ENCODE results near the gene SLC35B4.
A peak's percentile ranks its signal among the peaks of the same experiment; 100 is the strongest.

The SLC35B4 gene

DNA sequence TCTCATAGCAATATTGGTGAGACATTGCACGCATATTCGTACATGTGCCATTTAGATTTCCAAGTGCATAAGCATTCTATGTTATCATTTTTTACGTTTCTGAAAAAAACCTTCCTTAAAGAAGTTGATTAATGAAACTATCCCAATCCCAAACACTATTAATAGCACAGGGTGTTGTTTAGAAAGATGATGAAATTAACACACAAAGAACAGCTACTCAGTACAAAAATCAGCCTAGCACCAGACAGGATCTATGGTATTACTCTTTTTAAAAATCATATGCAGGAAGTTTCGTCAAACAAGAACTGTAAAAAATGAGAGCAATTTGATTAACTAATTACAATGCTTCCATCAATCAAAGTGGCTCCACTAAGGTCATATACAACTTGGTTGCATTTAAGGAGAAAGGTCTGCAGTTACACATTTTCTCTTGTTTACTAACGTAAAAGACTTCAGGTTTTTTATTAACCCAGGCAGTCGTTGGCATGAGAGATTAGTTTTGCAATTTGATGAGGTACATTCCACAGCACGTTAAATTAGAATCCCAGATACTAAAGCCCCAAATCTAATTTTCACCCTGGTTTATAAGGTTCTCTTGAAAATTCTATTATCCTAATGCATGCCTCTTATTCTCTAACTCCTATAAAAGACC, 38.1 kb downstream of the SLC35B4 start:
- Histone ChIP-seq H2BK12ac (ENCODE audit: low read length) (no peak overlapping the region), H3K9ac (ENCODE audit: low read depth, low read length, poor library complexity) (no peak overlapping the region), H3K14ac (ENCODE audit: low read length) (no peak overlapping the region), H4K8ac (ENCODE audit: low read depth, low read length) (no peak overlapping the region), H3K9me3 (replicated peaks in 1 of 2; ENCODE audit: control insufficient read depth in 2 of 2, insufficient read depth in 1 of 2, low read depth in 1 of 2, low read length in 2 of 2) (no peaks in the 10 kb centered on the region), H4K91ac (ENCODE audit: low read depth, low read length, poor library complexity) (no peak overlapping the region), H3K4me1 (ENCODE audit: control insufficient read depth in 2 of 2, insufficient read depth in 1 of 2, low read depth in 1 of 2, low read length in 2 of 2) (no peaks in the 10 kb centered on the region), H3K4ac (ENCODE audit: low read length) (no peak overlapping the region), H2BK5ac (ENCODE audit: low read length) (no peak overlapping the region), H3K36me3 (replicated peaks in 1 of 2; ENCODE audit: control insufficient read depth in 2 of 2, insufficient read depth in 2 of 2, low read length in 2 of 2) (no peaks in the 10 kb centered on the region), H3K27me3 (ENCODE audit: control insufficient read depth in 3 of 3, insufficient read depth in 3 of 3, low read depth in 1 of 3, low read length in 3 of 3) (no peaks in the 10 kb centered on the region), H3K27ac (replicated peaks; ENCODE audit: low read length) (no peak overlapping the region), H3K23ac (ENCODE audit: low read depth, low read length, poor library complexity) (no peak overlapping the region), H3K18ac (ENCODE audit: low read length) (no peak overlapping the region), H2BK15ac (ENCODE audit: low read length) (no peak overlapping the region), H3K79me1 (ENCODE audit: low read depth, low read length) (no peaks in the 10 kb centered on the region), H2AFZ (ENCODE audit: low read length) (no peak overlapping the region), H2AK5ac (ENCODE audit: low read depth, low read length) (no peak overlapping the region), H3K4me2 (ENCODE audit: insufficient read depth, low read length, poor library complexity, severe bottlenecking) (no peak overlapping the region), H2BK120ac (ENCODE audit: low read depth, low read length) (no peak overlapping the region), H3K4me3 (ENCODE audit: low read length in 2 of 2) (no peak overlapping the region)
- no peak for DNase-seq (ENCODE audit: low spot score)
- no CpG with 5 or more reads among the region's 7 CpGs for WGBS, 2 donors (ENCODE audit: extremely low coverage in 2 of 2, insufficient read length in 2 of 2, insufficient replicate concordance in 1 of 2)

DNA sequence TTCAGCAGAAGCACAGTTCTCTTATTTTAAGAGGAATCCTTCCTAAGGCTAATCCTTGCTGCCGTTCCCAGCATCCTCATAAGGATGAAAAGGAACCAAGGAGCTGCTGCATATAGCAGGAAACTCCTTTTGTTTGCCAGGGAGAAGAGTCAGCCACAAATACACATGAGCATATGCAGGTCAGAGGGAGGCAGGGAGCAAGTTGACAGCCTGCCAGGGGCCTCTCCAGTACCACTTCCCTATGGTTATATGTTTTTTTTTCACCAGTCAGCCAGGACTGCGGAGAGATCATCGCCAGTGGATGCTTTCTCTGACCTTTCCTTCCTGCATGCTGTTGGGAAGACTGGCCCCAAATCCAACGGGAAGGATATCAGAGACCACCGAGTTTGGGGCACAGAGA, 39.8 kb downstream of the SLC35B4 start:
- DNase-seq (ENCODE audit: low spot score), result no peak
- Histone ChIP-seq H2BK5ac (ENCODE audit: low read length) (no peak overlapping the region), H3K14ac (ENCODE audit: low read length) (no peak overlapping the region), H3K4ac (ENCODE audit: low read length) (no peak overlapping the region), H2AFZ (ENCODE audit: low read length) (peak overlapping the region; percentile 41), H2BK15ac (ENCODE audit: low read length) (no peak overlapping the region), H2AK5ac (ENCODE audit: low read depth, low read length) (no peak overlapping the region), H2BK12ac (ENCODE audit: low read length) (no peak overlapping the region), H3K27ac (replicated peaks; ENCODE audit: low read length) (no peak overlapping the region), H3K4me3 (ENCODE audit: low read length in 2 of 2) (no peak overlapping the region), H2BK120ac (ENCODE audit: low read depth, low read length) (no peak overlapping the region), H3K4me1 (ENCODE audit: control insufficient read depth in 2 of 2, insufficient read depth in 1 of 2, low read depth in 1 of 2, low read length in 2 of 2) (no peaks in the 10 kb centered on the region), H3K79me1 (ENCODE audit: low read depth, low read length) (no peaks in the 10 kb centered on the region), H4K8ac (ENCODE audit: low read depth, low read length) (no peak overlapping the region), H3K27me3 (ENCODE audit: control insufficient read depth in 3 of 3, insufficient read depth in 3 of 3, low read depth in 1 of 3, low read length in 3 of 3) (no peaks in the 10 kb centered on the region), H3K9me3 (replicated peaks in 1 of 2; ENCODE audit: control insufficient read depth in 2 of 2, insufficient read depth in 1 of 2, low read depth in 1 of 2, low read length in 2 of 2) (no peaks in the 10 kb centered on the region), H3K18ac (ENCODE audit: low read length) (no peak overlapping the region), H3K9ac (ENCODE audit: low read depth, low read length, poor library complexity) (no peak overlapping the region), H3K4me2 (ENCODE audit: insufficient read depth, low read length, poor library complexity, severe bottlenecking) (no peak overlapping the region), H4K91ac (ENCODE audit: low read depth, low read length, poor library complexity) (no peak overlapping the region), H3K36me3 (replicated peaks in 1 of 2; ENCODE audit: control insufficient read depth in 2 of 2, insufficient read depth in 2 of 2, low read length in 2 of 2) (no peaks in the 10 kb centered on the region), H3K23ac (ENCODE audit: low read depth, low read length, poor library complexity) (no peak overlapping the region)
- WGBS, 2 donors (ENCODE audit: extremely low coverage in 2 of 2, insufficient read length in 2 of 2, insufficient replicate concordance in 1 of 2), result no CpG with 5 or more reads among the region's 5 CpGs

DNA sequence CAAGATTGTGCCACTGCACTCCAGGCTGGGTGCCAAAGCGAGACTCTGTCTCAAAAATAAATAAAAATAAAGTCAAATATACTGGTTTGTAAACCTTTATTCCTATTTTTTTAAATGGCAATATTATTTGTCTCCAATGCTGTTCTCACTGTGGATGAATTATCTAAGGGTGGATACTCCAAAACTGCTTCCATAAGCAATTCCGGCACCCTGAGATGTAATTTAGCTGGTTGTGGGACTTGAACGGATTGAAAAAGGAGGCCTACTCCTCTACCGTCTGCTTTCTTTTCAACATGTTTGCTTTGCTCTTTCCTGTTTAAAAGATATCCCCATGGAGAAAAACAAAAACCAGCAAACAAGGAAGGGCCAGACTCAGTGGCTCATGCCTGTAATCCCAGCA, 54.4 kb downstream of the SLC35B4 start:
- no CpG with 5 or more reads among the region's 4 CpGs for WGBS, 2 donors (ENCODE audit: extremely low coverage in 2 of 2, insufficient read length in 2 of 2, insufficient replicate concordance in 1 of 2)
- DNase-seq (ENCODE audit: low spot score), result no peak
- H3K18ac ChIP-seq (ENCODE audit: low read length), result no peak overlapping the region

DNA sequence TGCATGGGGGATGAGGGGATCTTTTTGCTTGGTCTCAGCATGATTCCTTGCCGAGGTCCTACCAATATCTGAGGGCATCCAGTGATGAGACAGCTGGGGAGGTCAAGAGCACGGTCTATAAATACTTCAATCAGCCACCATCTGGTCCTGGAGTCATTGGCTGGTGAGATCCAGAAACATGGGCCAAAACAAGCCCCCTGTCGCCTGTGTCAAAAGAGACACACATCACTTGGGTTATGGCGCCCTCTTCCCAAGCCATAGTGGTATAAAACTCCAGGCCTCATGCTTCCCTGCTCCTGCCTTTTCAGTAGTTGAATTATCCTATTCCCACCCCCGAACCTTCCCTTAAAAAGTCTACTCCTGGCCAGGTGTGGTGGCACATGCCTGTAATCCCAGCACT, 60.9 kb downstream of the SLC35B4 start:
- no peak overlapping the region for H2BK15ac ChIP-seq (ENCODE audit: low read length)
- no peak overlapping the region for H3K14ac ChIP-seq (ENCODE audit: low read length)
- H3K9ac ChIP-seq (ENCODE audit: low read depth, low read length, poor library complexity), result no peak overlapping the region
- peaks cover 0 to 2% of the 10 kb centered on the region in 2 donors for H3K9me3 ChIP-seq (replicated peaks in 1 of 2; ENCODE audit: control insufficient read depth in 2 of 2, insufficient read depth in 1 of 2, low read depth in 1 of 2, low read length in 2 of 2)
- no peak overlapping the region for H3K27ac ChIP-seq (replicated peaks; ENCODE audit: low read length)
- H2AK5ac ChIP-seq (ENCODE audit: low read depth, low read length), result no peak overlapping the region
- H3K4ac ChIP-seq (ENCODE audit: low read length), result no peak overlapping the region
- H3K4me2 ChIP-seq (ENCODE audit: insufficient read depth, low read length, poor library complexity, severe bottlenecking), result no peak overlapping the region
- no peak for DNase-seq (ENCODE audit: low spot score)
- no peak overlapping the region for H3K18ac ChIP-seq (ENCODE audit: low read length)
- no peak overlapping the region for H2BK12ac ChIP-seq (ENCODE audit: low read length)
- no peaks in the 10 kb centered on the region for H3K36me3 ChIP-seq (replicated peaks in 1 of 2; ENCODE audit: control insufficient read depth in 2 of 2, insufficient read depth in 2 of 2, low read length in 2 of 2)
- no peak overlapping the region for H2AFZ ChIP-seq (ENCODE audit: low read length)
- no peak overlapping the region for H3K4me3 ChIP-seq (ENCODE audit: low read length in 2 of 2)
- H4K91ac ChIP-seq (ENCODE audit: low read depth, low read length, poor library complexity), result no peak overlapping the region
- no peaks in the 10 kb centered on the region for H3K4me1 ChIP-seq (ENCODE audit: control insufficient read depth in 2 of 2, insufficient read depth in 1 of 2, low read depth in 1 of 2, low read length in 2 of 2)
- WGBS, 2 donors (ENCODE audit: extremely low coverage in 2 of 2, insufficient read length in 2 of 2, insufficient replicate concordance in 1 of 2), result no CpG with 5 or more reads among the region's 5 CpGs
- no peak overlapping the region for H4K8ac ChIP-seq (ENCODE audit: low read depth, low read length)
- no peaks in the 10 kb centered on the region for H3K27me3 ChIP-seq (ENCODE audit: control insufficient read depth in 3 of 3, insufficient read depth in 3 of 3, low read depth in 1 of 3, low read length in 3 of 3)
- H3K79me1 ChIP-seq (ENCODE audit: low read depth, low read length), result no peaks in the 10 kb centered on the region
- no peak overlapping the region for H3K23ac ChIP-seq (ENCODE audit: low read depth, low read length, poor library complexity)
- no peak overlapping the region for H2BK5ac ChIP-seq (ENCODE audit: low read length)
- no peak overlapping the region for H2BK120ac ChIP-seq (ENCODE audit: low read depth, low read length)

More for the DNA sequence above, 54.4 kb downstream of the SLC35B4 start:
- H3K27ac ChIP-seq (replicated peaks; ENCODE audit: low read length), result no peak overlapping the region
- H4K91ac ChIP-seq (ENCODE audit: low read depth, low read length, poor library complexity), result no peak overlapping the region
- no peak overlapping the region for H3K4me3 ChIP-seq (ENCODE audit: low read length in 2 of 2)
- no peaks in the 10 kb centered on the region for H3K36me3 ChIP-seq (replicated peaks in 1 of 2; ENCODE audit: control insufficient read depth in 2 of 2, insufficient read depth in 2 of 2, low read length in 2 of 2)
- no peak overlapping the region for H3K4me2 ChIP-seq (ENCODE audit: insufficient read depth, low read length, poor library complexity, severe bottlenecking)
- H3K79me1 ChIP-seq (ENCODE audit: low read depth, low read length), result no peaks in the 10 kb centered on the region
- H3K23ac ChIP-seq (ENCODE audit: low read depth, low read length, poor library complexity), result no peak overlapping the region
- no peaks in the 10 kb centered on the region for H3K4me1 ChIP-seq (ENCODE audit: control insufficient read depth in 2 of 2, insufficient read depth in 1 of 2, low read depth in 1 of 2, low read length in 2 of 2)
- no peak overlapping the region for H2BK5ac ChIP-seq (ENCODE audit: low read length)
- H2BK15ac ChIP-seq (ENCODE audit: low read length), result no peak overlapping the region
- H2BK120ac ChIP-seq (ENCODE audit: low read depth, low read length), result no peak overlapping the region
- H3K14ac ChIP-seq (ENCODE audit: low read length), result no peak overlapping the region
- no peak overlapping the region for H3K4ac ChIP-seq (ENCODE audit: low read length)
- H2BK12ac ChIP-seq (ENCODE audit: low read length), result no peak overlapping the region
- no peak overlapping the region for H4K8ac ChIP-seq (ENCODE audit: low read depth, low read length)
- no peaks in the 10 kb centered on the region for H3K27me3 ChIP-seq (ENCODE audit: control insufficient read depth in 3 of 3, insufficient read depth in 3 of 3, low read depth in 1 of 3, low read length in 3 of 3)
- H2AFZ ChIP-seq (ENCODE audit: low read length), result no peak overlapping the region
- H3K9me3 ChIP-seq (replicated peaks in 1 of 2; ENCODE audit: control insufficient read depth in 2 of 2, insufficient read depth in 1 of 2, low read depth in 1 of 2, low read length in 2 of 2), result peaks cover 0 to 2% of the 10 kb centered on the region in 2 donors
- no peak overlapping the region for H2AK5ac ChIP-seq (ENCODE audit: low read depth, low read length)
- no peak overlapping the region for H3K9ac ChIP-seq (ENCODE audit: low read depth, low read length, poor library complexity)

Data from neuronal stem cell (in vitro differentiated cells).